ENCODE data around the gene PUM1. TPM values are rescaled to one million over a fixed set of nuclear protein-coding genes. Genes with fewer than 3 reads are reported as not detected.

The PUM1 gene
- total and polyA plus RNA-seq, 10 of the 15 experiments (the other 5 are each of a cell fraction or from before 2014, with no cell fraction given), result 21.4 to 75.3 (median 42.4) TPM

- intact Hi-C loops (cut with micrococcal nuclease; ENCODE audit: unreplicated experiment), result no loop called here
- TF ChIP-seq IRF4 (IDR thresholded peaks at IDR 0.05; ENCODE audit: low read depth, low read length), result no peak
- no peak for TF ChIP-seq SUZ12 (IDR thresholded peaks at IDR 0.05; ENCODE audit: unreplicated experiment)
- no peak for TF ChIP-seq E2F8 (IDR thresholded peaks at IDR 0.05; ENCODE audit: low read depth, partially characterized antibody)
- TF ChIP-seq SIX5 (IDR thresholded peaks at IDR 0.05; ENCODE audit: low read depth, low read length, severe bottlenecking), result no peak
- no peak for TF ChIP-seq TCF12 (IDR thresholded peaks at IDR 0.05; ENCODE audit: low read depth, low read length)
- TF ChIP-seq SMARCA5 (IDR thresholded peaks at IDR 0.05), result no peak
- TF ChIP-seq CEBPB (IDR thresholded peaks at IDR 0.05; ENCODE audit: borderline replicate concordance in 1 of 2, low read depth in 2 of 2, low read length in 2 of 2), result no peak
- TF ChIP-seq CBFB (IDR thresholded peaks at IDR 0.05; ENCODE audit: low read depth), result no peak
- no peak for TF ChIP-seq ZNF217 (IDR thresholded peaks at IDR 0.05)
- 54% methylated on average over 2 of the region's 2 CpGs for WGBS (ENCODE audit: insufficient coverage, insufficient replicate concordance, low lambda C conversion rate, missing lambda C conversion rate)
- Histone ChIP-seq H3K4me2 (ENCODE audit: control insufficient read depth, insufficient read depth) (no peak overlapping the region), H3K27ac (ENCODE audit: control insufficient read depth, insufficient read depth) (no peak overlapping the region), H3K27me3 (replicated peaks in 1 of 2; ENCODE audit: control insufficient read depth in 2 of 2, insufficient read depth in 2 of 2, low read length in 1 of 2) (no peaks in the 10 kb centered on the region), H3K9ac (ENCODE audit: control insufficient read depth, insufficient read depth, low read length) (no peak overlapping the region), H3K9me3 (replicated peaks; ENCODE audit: control insufficient read depth, insufficient read depth, low read length) (no peaks in the 10 kb centered on the region), H3K36me3 (ENCODE audit: control insufficient read depth in 2 of 2, insufficient read depth in 2 of 2, low read length in 1 of 2) (peaks cover 4 to 14% of the 10 kb centered on the region in 2 experiments), H3K79me2 (ENCODE audit: control insufficient read depth, insufficient read depth, low read length) (peaks cover 6% of the 10 kb centered on the region), H3K4me3 (no peak overlapping the region), H3K4me1 (ENCODE audit: control insufficient read depth, insufficient read depth, low read length) (peaks cover 3% of the 10 kb centered on the region; the same call in 1 of the 2 replicates), H2AFZ (ENCODE audit: control insufficient read depth, low read depth, low read length) (no peak overlapping the region), H4K20me1 (ENCODE audit: control insufficient read depth, insufficient read depth) (no peaks in the 10 kb centered on the region)
- ChIA-PET POLR2A (no interaction called here), SMC1A (ENCODE audit: uncharacterized antibody, unreplicated experiment) (no interaction called here), RAD21 (ENCODE audit: unreplicated experiment) (no interaction called here), CTCF (interaction anchor here (0.9 kb wide), 1 partner anchor 170 kb away, joined by 4 read pairs; no protein-coding TSS in a partner anchor)
- ATAC-seq, result no peak
- BruUV-seq (replicated peaks), result no TSS peak
- in situ Hi-C loops (cut with MboI), result no loop called here
- DNase-seq (ENCODE audit: low read depth, low spot score), result no peak
- FAIRE-seq, result no peak
These were observed 94.0 kb downstream of the PUM1 start for GRCh38 chr1:30971496-30971895.

All from GM12878 (cell line).